Neural cell (in vitro differentiated cells): ENCODE results near the gene FOXF1.

Experiments used
- CTCF ChIP-seq: fragments of 450-650 bp; IDR thresholded peaks from 2 replicates; pipeline ENCODE4 v1.5.1; 2014; ENCODE audit warnings: antibody characterized with exemption, mild to moderate bottlenecking, moderate library complexity; ENCODE audit not compliant: poor library complexity, severe bottlenecking
- EP300 ChIP-seq: fragments of 450-650 bp; conservative IDR thresholded peaks from 2 replicates; pipeline ENCODE4 v1.6.1; 2014; ENCODE audit warnings: antibody characterized with exemption, mild to moderate bottlenecking, moderate library complexity; ENCODE audit not compliant: poor library complexity, severe bottlenecking
- EZH2 ChIP-seq: fragments of 200-600, 300-800 bp; shearing (Covaris generic), sonication (generic); IDR thresholded peaks from 2 replicates; pipeline ENCODE4 v1.6.1; 2014; ENCODE audit warnings: antibody characterized with exemption, low read length, borderline replicate concordance, mild to moderate bottlenecking; ENCODE audit not compliant: insufficient read depth, poor library complexity, severe bottlenecking
- POLR2AphosphoS5 ChIP-seq: IDR thresholded peaks from 2 replicates; pipeline ENCODE4 v1.6.1; 2012
- RAD21 ChIP-seq: fragments of 450-650 bp; conservative IDR thresholded peaks from 2 replicates; pipeline ENCODE4 v1.6.1; 2014; ENCODE audit warnings: antibody characterized with exemption, mild to moderate bottlenecking, moderate library complexity
- REST ChIP-seq: IDR thresholded peaks from 2 replicates; pipeline ENCODE4 v1.6.1; 2012; ENCODE audit warnings: borderline replicate concordance
- SMC3 ChIP-seq: fragments of 450-650 bp; conservative IDR thresholded peaks from 2 replicates; pipeline ENCODE4 v1.6.1; 2014; ENCODE audit warnings: antibody characterized with exemption, mild to moderate bottlenecking, moderate library complexity; ENCODE audit not compliant: poor library complexity
- TAF1 ChIP-seq: IDR thresholded peaks from 2 replicates; pipeline ENCODE4 v1.6.1; 2012; ENCODE audit warnings: low read depth

- TF ChIP-seq CTCF (no peak), EP300 (no peak), EZH2 (no peak), POLR2AphosphoS5 (no peak), SMC3 (no peak), REST (no peak), RAD21 (no peak), TAF1 (no peak)
These were observed 6.3 kb downstream of the FOXF1 start for GRCh38 chr16:86516623-86517003.
